ENCODE measurements around the gene ARHGAP10.

- TF ChIP-seq POLR2A (IDR thresholded peaks at IDR 0.05) (no peak), CTCF (IDR thresholded peaks at IDR 0.05) (no peak)
These were observed 38.9 kb downstream of the ARHGAP10 start for GRCh38 chr4:147770831-147771230.

All from testis (tissue), 2 donors.